Cerebellar cortex (tissue), 1 donor: ENCODE measurements around the gene IFI30.
"Not testable (repeated sequence)": the region's sequence is repeated elsewhere in the genome, so short reads cannot be mapped to it uniquely, and the experiment has no call there.

Experiments used
- DNase-seq: peaks from one replicate; pipeline ENCODE4 v3.0.0-alpha.2; 2015; ENCODE audit warnings: low spot score

IFI30 gene

GRCh38 chr19:18203408-18203862, 29.8 kb downstream of the IFI30 start:
- peak; percentile 55 for DNase-seq

DNA sequence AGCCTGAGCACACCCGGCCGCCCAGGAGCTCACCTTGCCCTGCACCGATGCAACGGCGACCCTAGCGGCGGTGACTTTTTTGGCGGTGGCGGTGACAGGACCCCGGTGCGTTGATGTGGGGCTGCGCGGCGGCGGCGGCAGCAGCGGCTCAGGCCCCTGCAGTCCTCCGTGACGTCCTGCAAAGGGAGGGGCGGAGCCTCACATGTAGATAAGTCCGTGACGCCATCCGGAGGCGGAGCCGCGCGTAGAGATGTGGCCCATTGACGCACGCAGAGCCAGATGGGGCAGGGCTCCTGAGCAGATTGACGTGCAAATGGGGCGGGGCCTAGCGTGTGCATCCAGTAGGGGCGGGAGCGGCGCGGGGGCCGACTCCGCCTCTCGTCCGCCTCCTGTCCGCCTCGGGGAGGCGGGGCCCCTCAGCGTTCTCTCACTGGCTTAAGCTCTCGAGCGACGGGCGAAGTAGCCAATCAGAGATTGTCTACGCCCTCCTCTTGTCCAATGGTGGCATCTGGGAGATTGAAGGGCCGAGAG, 30.3 kb downstream of the IFI30 start, which contains the start of gene RAB3A:
TSS of gene RAB3A (minus strand) at position 180 of the 531 bp plus-strand sequence. CDS start 1,302 bp downstream, outside the sequence.
- peak; percentile 100 for DNase-seq

DNA sequence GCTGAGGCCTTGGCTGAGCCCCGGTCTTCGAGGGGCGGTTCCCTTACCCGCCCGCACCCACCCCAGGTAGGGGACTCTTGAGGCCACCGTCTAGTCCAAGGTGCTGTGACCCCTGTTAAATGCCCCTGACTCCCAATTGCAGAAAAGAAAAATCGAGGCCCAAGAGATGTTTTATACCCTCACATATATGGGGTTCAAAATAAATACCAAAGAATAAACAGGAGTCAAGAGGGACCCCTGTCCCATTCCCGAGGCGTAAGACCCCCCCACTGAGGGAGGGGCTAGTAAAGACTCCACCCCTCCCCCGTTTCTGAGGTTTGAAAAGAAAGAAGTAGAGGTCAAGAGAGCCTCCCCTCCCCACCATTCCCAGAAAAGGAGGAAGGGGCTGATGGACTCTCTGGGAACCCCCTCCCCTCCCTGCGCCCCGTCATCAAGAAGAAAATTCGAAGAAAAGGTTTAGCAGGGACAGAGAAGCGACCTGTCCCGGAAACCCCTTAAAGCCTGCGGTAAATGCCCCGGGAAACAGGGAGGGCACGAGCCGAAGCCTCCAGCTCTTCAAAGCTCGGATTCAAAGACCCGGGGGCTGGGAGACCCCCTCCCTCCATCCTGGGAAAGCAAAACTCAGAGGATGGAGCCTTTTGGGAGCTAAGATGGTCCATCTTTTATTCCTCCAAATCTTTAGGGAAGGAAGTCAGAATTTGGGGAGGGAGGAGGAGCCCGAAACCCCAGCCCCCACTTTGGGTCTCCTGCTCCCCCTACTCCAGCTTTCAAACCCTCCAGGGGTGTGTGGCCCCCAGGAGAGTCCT, 31.0 kb downstream of the IFI30 start:
- peak; percentile 61 for DNase-seq

- DNase-seq = peak; percentile 56
These were observed 31.7 kb downstream of the IFI30 start for GRCh38 chr19:18205200-18205892.

GRCh38 chr19:18206018-18206417, 32.4 kb downstream of the IFI30 start:
- no peak for DNase-seq

GRCh38 chr19:18208098-18208951, 34.7 kb downstream of the IFI30 start:
- peak; percentile 30 for DNase-seq

GRCh38 chr19:18209912-18210311, 36.3 kb downstream of the IFI30 start:
- not testable (repeated sequence) for DNase-seq

- no peak for DNase-seq
These were observed 38.1 kb downstream of the IFI30 start for GRCh38 chr19:18211683-18212082.

GRCh38 chr19:18214779-18215433, 41.3 kb downstream of the IFI30 start:
- DNase-seq = no peak

DNA sequence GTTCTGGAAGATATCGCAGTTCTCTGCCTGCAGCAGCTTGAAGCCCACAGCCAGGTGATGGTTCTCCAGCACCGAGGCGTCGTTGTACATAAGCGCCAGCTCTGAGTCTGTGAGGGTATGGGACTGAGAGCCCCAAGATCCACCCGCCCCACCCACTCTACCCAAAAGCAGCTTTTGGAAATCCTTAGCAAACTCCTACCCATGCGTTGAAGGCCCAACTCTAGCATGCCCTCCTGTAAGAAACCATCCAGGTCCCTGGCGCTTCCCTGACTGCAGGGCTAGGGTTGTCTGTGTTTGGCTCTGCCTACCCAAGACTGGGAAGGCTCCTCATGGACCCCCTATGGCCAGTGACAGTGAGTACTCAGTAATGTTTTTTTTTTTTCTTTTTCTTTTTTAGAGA, 43.2 kb downstream of the IFI30 start:
- no peak for DNase-seq

GRCh38 chr19:18218159-18218558, 44.5 kb downstream of the IFI30 start:
- DNase-seq = no peak

- DNase-seq = no peak
These were observed 45.0 kb downstream of the IFI30 start for GRCh38 chr19:18218600-18218999.

DNA sequence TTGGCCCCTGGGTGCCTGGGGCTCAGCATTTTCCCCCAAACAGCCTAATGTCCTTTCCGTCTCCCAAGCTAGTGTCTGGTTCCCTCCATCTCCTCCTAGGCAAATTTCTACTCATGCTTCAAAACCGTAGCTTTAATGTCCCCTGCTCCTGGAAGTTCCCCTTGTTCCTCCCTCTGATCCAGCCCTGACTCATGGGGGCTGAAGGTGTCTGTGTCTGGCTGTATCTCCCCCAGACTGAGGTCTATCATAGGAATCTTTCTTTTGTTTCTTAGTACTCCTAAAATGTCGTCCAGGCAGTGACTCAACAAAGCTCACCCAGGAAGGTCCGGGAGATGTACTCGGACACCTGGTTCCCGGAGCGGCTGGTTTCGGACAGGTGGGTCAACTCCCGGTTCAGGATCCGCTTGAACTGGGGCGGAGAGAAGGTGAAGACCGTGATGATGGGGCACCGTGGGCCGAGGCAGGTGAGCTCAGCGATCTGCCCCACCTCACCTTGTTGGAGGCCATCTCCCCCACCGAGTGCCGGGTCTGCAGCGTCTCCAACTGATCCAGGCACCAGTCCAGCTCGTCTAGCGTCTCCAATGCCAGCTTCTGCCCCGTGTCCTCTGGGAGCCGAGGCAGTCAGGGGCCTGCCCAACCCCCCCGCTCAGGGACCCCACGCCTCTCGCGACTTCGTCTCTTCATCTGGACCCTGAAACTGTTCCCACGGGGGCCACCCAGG, 46.5 kb downstream of the IFI30 start:
- DNase-seq = no peak

DNA sequence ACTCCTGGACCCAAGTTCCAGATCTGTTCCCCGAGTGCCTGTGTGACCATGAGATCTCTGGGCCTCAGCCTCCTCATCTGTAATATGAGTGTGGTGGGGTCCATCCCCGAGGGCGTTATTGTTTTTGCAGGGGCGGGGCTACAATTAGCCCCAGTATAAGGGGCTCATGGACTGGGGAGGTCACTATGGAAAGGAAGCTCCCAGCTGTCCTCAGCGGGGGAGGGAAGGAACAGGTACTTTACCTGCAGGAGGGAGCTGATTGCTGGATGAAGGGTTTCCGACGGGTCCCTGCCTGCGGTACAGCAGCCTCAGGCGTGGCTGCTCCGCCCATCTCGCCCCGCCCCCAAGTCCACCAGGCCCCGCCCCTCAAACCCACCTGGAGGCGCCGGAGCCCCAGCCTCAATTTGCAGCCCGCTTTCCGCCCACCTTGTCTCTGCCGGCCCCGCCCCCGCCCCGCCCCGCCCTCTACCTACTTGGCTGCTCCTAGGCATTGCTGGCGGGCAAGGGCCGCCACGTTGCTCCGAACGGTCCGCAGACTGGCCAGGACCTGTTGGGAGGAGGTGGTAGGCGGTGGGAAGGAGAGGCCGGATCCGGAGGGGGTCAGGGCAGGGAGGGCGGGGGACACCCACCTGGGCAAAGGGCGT, 47.1 kb downstream of the IFI30 start:
- no peak for DNase-seq

- no peak for DNase-seq
These were observed 48.5 kb downstream of the IFI30 start for GRCh38 chr19:18221815-18222725.

GRCh38 chr19:18223860-18224524, 50.4 kb downstream of the IFI30 start:
- peak; percentile 80 for DNase-seq

- peak; percentile 96 for DNase-seq
These were observed 51.1 kb downstream of the IFI30 start for GRCh38 chr19:18224525-18225354.

- peak; percentile 14 for DNase-seq
These were observed 51.7 kb downstream of the IFI30 start for GRCh38 chr19:18225355-18225701.
